Measurements from ENCODE around the gene NDUFS4.

GRCh38 chr5:53575831-53576230 lies 15.4 kb downstream of the NDUFS4 start:
- TF ChIP-seq POLR2A (IDR thresholded peaks at IDR 0.05): no peak
- no peak for TF ChIP-seq CTCF (IDR thresholded peaks at IDR 0.05)
- TF ChIP-seq EP300 (IDR thresholded peaks at IDR 0.05): no peak
- TF ChIP-seq POLR2AphosphoS5 (IDR thresholded peaks at IDR 0.05): no peak

Measured in upper lobe of left lung (tissue), 4 donors.